ENCODE measurements around the gene AKAP10.
"Not testable (repeated sequence)": the region's sequence is repeated elsewhere in the genome, so short reads cannot be mapped to it uniquely, and the experiment has no call there.

The AKAP10 gene

DNA sequence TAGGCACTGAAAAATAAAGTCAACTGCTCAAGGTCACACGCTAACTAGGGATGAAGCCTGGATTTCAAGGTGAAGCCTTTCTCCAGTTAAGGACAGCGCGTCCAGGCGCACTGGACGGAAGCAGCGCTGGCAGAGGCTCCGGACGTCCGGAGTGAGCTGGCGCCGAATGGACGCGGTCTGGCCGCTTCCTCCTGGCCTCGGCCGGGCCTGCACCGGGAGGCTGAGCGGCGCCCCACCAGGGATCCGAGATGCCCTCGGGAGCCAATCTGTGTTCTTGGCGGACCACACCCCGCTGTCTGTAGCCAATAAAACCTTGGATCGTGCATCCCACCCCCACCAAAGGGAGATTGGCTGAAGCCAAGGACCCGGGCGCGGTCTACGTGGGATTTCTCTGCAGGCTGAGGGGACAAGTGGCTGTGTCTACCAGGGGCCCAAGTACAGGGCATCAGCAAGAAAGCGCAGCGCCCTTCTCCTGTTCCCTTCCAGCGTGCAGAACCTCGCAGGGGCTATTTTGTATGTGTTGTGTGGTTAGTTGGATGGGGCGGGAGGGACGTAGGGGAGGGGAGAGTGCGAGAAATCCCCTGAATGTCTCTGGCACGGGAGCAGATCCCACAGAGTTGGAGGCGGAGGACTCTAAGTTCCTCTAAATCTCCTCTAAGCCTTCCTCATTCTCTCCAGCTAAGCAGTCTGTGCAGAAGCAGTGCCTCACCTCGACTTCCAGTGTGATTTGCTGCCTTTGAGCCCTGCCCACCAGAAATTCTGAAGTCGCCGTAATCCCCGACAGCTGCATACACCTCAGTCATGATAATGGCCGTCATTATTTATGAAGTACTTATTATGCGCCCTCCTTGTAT lies 2.5 kb upstream of the AKAP10 start:
- DNase-seq: no peak

GRCh38 chr17:19978805-19979211 lies 1.2 kb upstream of the AKAP10 start:
- DNase-seq: no peak

DNA sequence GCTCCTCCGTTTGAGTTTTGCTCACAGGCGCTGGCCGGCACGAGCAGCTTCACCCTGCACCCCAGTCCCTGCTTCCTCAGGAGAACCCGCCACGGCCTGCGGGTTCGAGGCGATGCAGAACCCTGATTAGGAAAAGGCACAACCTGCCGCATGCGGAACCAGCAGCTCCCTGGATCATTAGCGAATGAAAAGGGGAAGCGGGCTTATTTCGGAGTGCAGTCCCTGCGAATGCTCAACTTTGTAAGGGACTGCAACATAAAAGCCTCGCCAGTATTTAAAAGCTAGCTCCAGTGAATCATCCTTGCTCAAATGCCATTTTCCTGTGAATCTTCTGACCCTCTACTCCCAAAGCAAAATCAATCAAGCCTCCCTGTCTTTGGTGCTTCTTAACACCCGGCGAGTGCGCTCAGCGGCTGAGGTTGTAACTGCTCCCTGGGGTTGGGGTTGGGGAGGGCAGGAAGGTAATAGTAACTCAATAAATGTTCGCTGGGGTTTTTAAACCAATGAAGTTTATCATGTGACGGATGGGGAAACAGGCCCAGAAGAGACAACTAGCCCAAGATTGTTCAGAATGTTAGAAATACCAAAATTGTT lies 678 bp upstream of the AKAP10 start:
- DNase-seq: no peak

DNA sequence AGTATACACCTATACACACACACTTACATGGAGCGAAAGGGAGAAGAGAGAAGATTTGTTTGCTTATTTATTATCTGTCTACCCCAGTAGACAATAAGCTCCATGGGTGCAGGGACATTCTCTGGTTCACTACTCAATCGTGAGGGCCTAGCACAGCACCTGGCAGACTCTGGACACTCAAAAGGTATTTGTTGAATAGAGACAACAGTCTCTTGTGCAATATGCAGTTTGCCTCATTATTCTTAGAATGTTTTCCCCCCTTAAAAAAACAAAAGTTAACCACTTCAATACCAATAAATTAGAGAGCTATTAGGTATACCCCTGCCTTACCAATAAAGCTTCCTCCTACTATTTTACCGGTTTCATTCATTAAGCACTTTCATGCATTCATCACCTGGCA lies 2.0 kb downstream of the AKAP10 start:
- no peak for DNase-seq

DNA sequence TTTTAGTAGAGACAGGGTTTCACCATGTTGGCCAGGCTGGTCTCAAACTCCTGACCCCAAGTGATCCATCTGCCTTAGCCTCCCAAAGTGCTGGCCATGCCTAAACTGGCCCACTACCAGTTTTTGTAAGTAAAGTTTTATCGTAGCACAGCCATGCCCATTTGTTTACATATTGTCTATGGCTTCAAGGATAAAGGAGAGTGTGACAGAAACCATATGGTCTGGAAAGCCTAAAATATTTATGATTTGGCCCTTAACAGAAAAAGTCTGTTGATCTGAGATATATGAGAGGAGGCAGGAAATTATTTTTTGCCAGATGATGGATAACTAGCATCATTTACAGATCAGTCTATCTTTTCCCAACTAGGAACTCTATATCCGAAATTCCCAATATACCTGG lies 4.5 kb downstream of the AKAP10 start:
- DNase-seq: no peak

- not testable (repeated sequence) for DNase-seq
These were observed 14.7 kb downstream of the AKAP10 start for GRCh38 chr17:19962954-19963353.

DNA sequence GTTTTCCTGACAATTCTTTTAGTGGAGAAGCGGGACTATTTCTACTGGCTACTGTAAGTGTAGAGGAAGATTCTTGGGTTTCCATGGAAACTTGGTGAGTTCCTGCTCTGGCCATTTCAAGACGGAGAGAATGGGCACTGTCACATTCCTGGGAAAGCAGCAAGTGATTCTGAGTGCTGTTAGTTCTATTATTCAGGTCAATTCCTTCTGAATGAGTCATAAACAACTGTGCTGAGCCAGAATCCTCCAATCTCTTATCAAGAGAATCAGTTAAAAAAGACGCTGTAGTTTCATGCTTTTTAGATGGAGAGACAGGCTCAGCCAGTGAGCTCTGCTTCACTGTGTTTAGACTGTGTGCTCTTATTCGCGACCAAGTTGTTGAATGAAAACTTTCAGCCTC lies 19.6 kb downstream of the AKAP10 start:
- no peak for DNase-seq

- DNase-seq: no peak
These were observed 22.5 kb downstream of the AKAP10 start for GRCh38 chr17:19955099-19955498.

GRCh38 chr17:19951411-19951810 lies 26.2 kb downstream of the AKAP10 start:
- not testable (repeated sequence) for DNase-seq

- DNase-seq: not testable (repeated sequence)
These were observed 26.9 kb downstream of the AKAP10 start for GRCh38 chr17:19950624-19951195.

DNA sequence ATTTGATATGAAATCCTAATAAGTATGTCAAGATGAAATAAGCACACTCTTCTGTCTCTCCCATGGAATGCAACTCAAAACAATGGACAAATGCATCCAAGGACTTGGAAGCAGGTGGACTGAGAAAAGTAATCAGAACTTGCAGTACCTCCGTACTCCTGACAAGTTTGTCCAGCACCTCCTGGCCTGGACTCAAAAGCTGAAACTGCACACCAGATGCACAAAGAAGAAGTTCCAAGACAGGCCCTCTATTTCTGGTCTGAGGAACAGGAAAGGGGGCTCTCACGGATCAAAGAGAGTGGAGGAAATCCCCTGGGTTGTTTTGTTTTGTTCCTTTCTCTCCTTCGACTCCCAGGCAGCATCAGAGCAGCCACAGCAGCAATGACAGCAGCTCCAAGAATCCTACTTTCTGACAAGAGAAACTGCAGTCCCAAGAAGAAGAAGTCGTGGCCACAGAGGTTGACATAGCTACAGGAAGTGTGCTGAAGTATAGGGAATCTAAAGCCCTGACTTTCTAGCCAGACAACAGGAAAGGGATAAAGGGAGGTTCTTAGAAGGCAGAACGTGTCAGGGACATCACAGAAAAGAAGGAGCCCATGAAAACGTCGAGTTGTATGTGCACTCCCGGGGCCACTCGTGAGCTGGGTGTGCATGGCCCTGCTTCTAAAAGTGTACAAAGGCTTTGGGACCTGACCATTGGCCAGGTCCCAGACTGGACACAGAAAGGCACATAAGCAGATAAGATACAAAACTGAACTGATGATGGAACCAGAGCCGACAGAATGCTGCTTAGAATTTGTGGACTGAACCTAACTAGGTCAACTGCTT lies 29.3 kb downstream of the AKAP10 start:
- no peak for DNase-seq

DNA sequence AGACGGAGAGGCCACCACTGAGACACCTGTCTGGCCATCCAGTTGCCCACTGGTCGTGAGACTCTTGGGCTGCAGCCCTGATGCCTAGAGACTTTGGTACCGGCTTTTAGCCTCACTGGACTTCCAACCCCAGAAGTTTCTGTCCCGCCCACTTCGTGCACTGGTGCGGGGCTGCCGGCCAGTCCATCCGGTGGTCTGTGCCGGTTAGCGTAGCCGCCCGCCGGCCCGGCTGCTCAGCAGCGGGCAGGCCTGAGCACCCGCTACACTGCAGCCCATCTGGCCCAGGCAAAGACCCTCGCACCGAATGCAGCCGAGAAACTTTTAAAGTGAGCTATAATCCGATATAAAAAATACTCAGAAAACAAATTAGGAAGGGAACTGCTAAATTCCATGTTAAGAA lies 30.7 kb downstream of the AKAP10 start:
- DNase-seq: no peak

- DNase-seq: no peak
These were observed 32.5 kb downstream of the AKAP10 start for GRCh38 chr17:19945009-19945626.

DNA sequence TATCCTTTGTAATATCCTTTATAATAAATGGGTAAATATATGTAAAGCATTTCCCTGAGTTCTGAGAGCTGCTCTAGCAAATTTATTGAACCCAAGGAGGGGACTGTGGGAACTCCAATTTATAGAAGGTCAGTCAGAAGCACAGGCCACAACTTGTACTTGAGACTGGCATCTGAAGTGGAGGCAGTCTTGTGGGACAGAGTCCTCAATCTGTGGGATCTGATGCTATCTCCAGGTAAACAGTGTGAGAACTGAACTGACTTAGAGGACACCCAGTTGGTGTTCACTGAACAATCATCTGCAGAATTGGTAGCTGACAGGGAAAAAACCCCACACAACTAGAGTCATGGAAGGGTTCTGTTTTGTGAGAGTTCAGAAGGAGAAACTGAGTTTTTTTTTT lies 34.0 kb downstream of the AKAP10 start:
- DNase-seq: no peak

DNA sequence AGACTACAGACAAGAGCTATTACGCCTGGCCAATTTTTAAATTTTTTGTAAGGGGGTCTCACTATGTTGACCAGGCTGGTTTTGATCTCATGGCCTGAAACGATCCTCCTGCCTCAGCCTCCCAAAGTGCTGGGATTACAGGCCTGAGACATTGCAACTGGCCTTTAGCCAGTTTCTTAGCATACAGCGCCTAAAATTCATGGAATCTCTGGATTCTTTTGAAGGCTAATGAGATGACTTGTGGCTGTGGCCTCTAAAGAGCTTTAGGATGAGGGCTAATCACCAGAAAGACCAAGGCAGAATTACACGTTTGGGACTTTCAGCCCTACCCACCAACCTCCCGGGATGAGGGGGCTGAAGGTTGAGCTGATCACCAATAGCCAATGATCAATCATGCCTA lies 34.6 kb downstream of the AKAP10 start:
- no peak for DNase-seq

- DNase-seq: no peak
These were observed 36.7 kb downstream of the AKAP10 start for GRCh38 chr17:19940722-19941464.

GRCh38 chr17:19939993-19940721 lies 37.5 kb downstream of the AKAP10 start:
- no peak for DNase-seq

GRCh38 chr17:19938736-19939135 lies 38.9 kb downstream of the AKAP10 start:
- DNase-seq: no peak

- DNase-seq: no peak
These were observed 40.1 kb downstream of the AKAP10 start for GRCh38 chr17:19937522-19937921.

DNA sequence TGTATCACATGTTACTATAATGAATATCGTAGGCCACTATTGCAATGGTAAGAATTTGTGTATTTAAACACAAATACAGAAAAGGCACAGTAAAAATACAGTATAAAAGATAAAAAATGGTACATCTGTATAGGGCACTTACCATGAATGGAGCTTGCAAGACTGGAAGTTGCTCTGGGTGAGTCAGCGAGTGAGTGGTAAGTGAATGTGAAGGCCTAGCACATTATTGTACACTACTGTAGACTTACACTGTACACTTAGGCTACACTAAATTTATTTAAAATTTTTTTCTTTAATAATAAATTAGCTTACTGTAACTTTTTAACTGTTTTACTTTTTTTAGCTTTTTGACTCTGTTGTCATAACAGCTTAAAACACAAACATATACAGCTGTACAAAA lies 42.5 kb downstream of the AKAP10 start:
- DNase-seq: no peak

GRCh38 chr17:19933628-19934027 lies 44.0 kb downstream of the AKAP10 start:
- DNase-seq: no peak

Measured in right forelimb (tissue), 1 donor.